ENCODE data around the gene ZNF443.

DNA sequence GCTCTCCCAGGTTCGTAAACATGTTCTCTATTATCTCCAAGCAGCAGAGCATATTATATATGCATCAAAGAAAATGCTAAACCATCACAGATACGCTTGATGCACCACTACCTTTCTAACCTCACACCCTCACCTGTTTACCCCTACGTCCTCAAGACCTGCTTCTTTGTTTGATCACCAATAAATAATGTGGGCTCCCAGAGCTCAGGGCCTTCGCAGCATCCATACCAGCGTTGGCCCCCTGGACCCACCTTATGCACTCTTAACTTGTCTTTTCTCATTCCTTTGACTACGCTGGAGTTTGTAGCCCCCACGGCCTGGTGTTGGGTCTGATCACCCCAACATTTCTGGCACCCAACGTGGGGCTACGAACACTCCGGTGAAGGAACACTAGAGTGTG lies 10.0 kb upstream of the ZNF443 start:
- TF ChIP-seq POLR2A (IDR thresholded peaks at IDR 0.05) = no peak
- TF ChIP-seq, protein P1, sequence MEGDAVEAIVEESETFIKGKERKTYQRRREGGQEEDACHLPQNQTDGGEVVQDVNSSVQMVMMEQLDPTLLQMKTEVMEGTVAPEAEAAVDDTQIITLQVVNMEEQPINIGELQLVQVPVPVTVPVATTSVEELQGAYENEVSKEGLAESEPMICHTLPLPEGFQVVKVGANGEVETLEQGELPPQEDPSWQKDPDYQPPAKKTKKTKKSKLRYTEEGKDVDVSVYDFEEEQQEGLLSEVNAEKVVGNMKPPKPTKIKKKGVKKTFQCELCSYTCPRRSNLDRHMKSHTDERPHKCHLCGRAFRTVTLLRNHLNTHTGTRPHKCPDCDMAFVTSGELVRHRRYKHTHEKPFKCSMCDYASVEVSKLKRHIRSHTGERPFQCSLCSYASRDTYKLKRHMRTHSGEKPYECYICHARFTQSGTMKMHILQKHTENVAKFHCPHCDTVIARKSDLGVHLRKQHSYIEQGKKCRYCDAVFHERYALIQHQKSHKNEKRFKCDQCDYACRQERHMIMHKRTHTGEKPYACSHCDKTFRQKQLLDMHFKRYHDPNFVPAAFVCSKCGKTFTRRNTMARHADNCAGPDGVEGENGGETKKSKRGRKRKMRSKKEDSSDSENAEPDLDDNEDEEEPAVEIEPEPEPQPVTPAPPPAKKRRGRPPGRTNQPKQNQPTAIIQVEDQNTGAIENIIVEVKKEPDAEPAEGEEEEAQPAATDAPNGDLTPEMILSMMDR (IDR thresholded peaks at IDR 0.05) = no peak
